Neural cell (in vitro differentiated cells): ENCODE measurements around the gene ABCC9. TPM values are rescaled to one million over a fixed set of nuclear protein-coding genes. Genes with fewer than 3 reads are reported as not detected.

Experiments used
- H2AFZ ChIP-seq: fragments of 200-600, 300-800 bp; sonication (generic), shearing (Covaris generic); 2 replicates; pipeline ENCODE4 v1.6.0; 2014; ENCODE audit warnings: low read depth, mild to moderate bottlenecking, antibody characterized with exemption, low read length, moderate library complexity
- H3F3A ChIP-seq: fragments of 200-600 bp; shearing (Covaris generic); 2 replicates; pipeline ENCODE4 v1.6.1; 2016; ENCODE audit warnings: mild to moderate bottlenecking, moderate library complexity, mixed read lengths, antibody characterized with exemption, low read length; ENCODE audit not compliant: insufficient read depth, poor library complexity, severe bottlenecking
- H3K27ac ChIP-seq: fragments of 200-600, 300-800 bp; sonication (generic), shearing (Covaris generic); 2 replicates; pipeline ENCODE4 v1.5.1; 2014; ENCODE audit warnings: mild to moderate bottlenecking, low read length, moderate library complexity
- H3K27me3 ChIP-seq: fragments of 300-800, 200-600 bp; sonication (generic), shearing (Covaris generic); 2 replicates; pipeline ENCODE4 v1.6.0; 2014; ENCODE audit warnings: mild to moderate bottlenecking, low read depth, low read length, moderate library complexity; ENCODE audit not compliant: insufficient read depth
- H3K36me3 ChIP-seq: fragments of 300-800, 200-600 bp; sonication (generic), shearing (Covaris generic); 2 replicates; pipeline ENCODE4 v1.5.1; 2014; ENCODE audit warnings: mild to moderate bottlenecking, antibody characterized with exemption, low read length, moderate library complexity; ENCODE audit not compliant: insufficient read depth
- H3K4me2 ChIP-seq: fragments of 300-800, 200-600 bp; sonication (generic), shearing (Covaris generic); 2 replicates; pipeline ENCODE4 v1.6.0; 2014; ENCODE audit warnings: mild to moderate bottlenecking, low read length
- H3K4me3 ChIP-seq: fragments of 300-800, 200-600 bp; sonication (generic), shearing (Covaris generic); 2 replicates; pipeline ENCODE4 v1.5.1; 2014; ENCODE audit warnings: mild to moderate bottlenecking, low read length, moderate library complexity
- H3K79me2 ChIP-seq: fragments of 200-600 bp; shearing (Covaris generic); replicated peaks from 2 replicates; pipeline ENCODE4 v1.6.0; 2014; ENCODE audit warnings: mild to moderate bottlenecking, low read length, moderate library complexity; ENCODE audit not compliant: insufficient read depth
- H3K9ac ChIP-seq: fragments of 300-800, 200-600 bp; sonication (generic), shearing (Covaris generic); 2 replicates; pipeline ENCODE4 v1.6.1; 2016; ENCODE audit warnings: mild to moderate bottlenecking, low read length, mixed read lengths
- H3K9me2 ChIP-seq: fragments of 200-600 bp; shearing (Covaris generic); 2 replicates; pipeline ENCODE4 v1.6.1; 2016; ENCODE audit warnings: mild to moderate bottlenecking, low read length, mixed read lengths; ENCODE audit not compliant: insufficient read depth
- H3K9me3 ChIP-seq: fragments of 200-600, 300-800 bp; sonication (generic), shearing (Covaris generic); 2 replicates; pipeline ENCODE4 v1.6.1; 2016; ENCODE audit warnings: mild to moderate bottlenecking, mixed run types, low read length, moderate library complexity, mixed read lengths
- H4K20me1 ChIP-seq: fragments of 200-600 bp; shearing (Covaris generic); 2 replicates; pipeline ENCODE4 v1.6.1; 2016; ENCODE audit warnings: mild to moderate bottlenecking, mixed run types; ENCODE audit not compliant: insufficient read depth
- CTCF ChIP-seq: fragments of 450-650 bp; IDR thresholded peaks from 2 replicates; pipeline ENCODE4 v1.5.1; 2014; ENCODE audit warnings: antibody characterized with exemption, mild to moderate bottlenecking, moderate library complexity; ENCODE audit not compliant: poor library complexity, severe bottlenecking
- EP300 ChIP-seq: fragments of 450-650 bp; conservative IDR thresholded peaks from 2 replicates; pipeline ENCODE4 v1.6.1; 2014; ENCODE audit warnings: antibody characterized with exemption, mild to moderate bottlenecking, moderate library complexity; ENCODE audit not compliant: poor library complexity, severe bottlenecking
- EZH2 ChIP-seq: fragments of 200-600, 300-800 bp; shearing (Covaris generic), sonication (generic); IDR thresholded peaks from 2 replicates; pipeline ENCODE4 v1.6.1; 2014; ENCODE audit warnings: antibody characterized with exemption, low read length, borderline replicate concordance, mild to moderate bottlenecking; ENCODE audit not compliant: insufficient read depth, poor library complexity, severe bottlenecking
- MXI1 ChIP-seq: fragments of 450-650 bp; conservative IDR thresholded peaks from 2 replicates; pipeline ENCODE4 v1.6.1; 2014; ENCODE audit warnings: antibody characterized with exemption, mild to moderate bottlenecking; ENCODE audit not compliant: poor library complexity, severe bottlenecking
- POLR2AphosphoS5 ChIP-seq: IDR thresholded peaks from 2 replicates; pipeline ENCODE4 v1.6.1; 2012
- RAD21 ChIP-seq: fragments of 450-650 bp; conservative IDR thresholded peaks from 2 replicates; pipeline ENCODE4 v1.6.1; 2014; ENCODE audit warnings: antibody characterized with exemption, mild to moderate bottlenecking, moderate library complexity
- REST ChIP-seq: IDR thresholded peaks from 2 replicates; pipeline ENCODE4 v1.6.1; 2012; ENCODE audit warnings: borderline replicate concordance
- SMC3 ChIP-seq: fragments of 450-650 bp; conservative IDR thresholded peaks from 2 replicates; pipeline ENCODE4 v1.6.1; 2014; ENCODE audit warnings: antibody characterized with exemption, mild to moderate bottlenecking, moderate library complexity; ENCODE audit not compliant: poor library complexity
- TAF1 ChIP-seq: IDR thresholded peaks from 2 replicates; pipeline ENCODE4 v1.6.1; 2012; ENCODE audit warnings: low read depth
- polyA plus RNA-seq: library from polyadenylated mRNA; depleted of rRNA; stranded (reverse); fragments of >200 nt; gene quantifications from 2 replicates; pipeline ENCODE4 v1.2.3, GENCODE V29; 2014

ABCC9 gene
- polyA plus RNA-seq, 1 donor from 2014 or later = 0.32 TPM

- TF ChIP-seq SMC3 = no peak
- no peak for TF ChIP-seq MXI1
- TF ChIP-seq POLR2AphosphoS5 = no peak
- TF ChIP-seq REST = no peak
- TF ChIP-seq CTCF = no peak
- no peak for TF ChIP-seq EZH2
- TF ChIP-seq TAF1 = no peak
- no peak for TF ChIP-seq RAD21
- no peak for TF ChIP-seq EP300
- Histone ChIP-seq H3K4me2 (peak overlapping the region; percentile 9), H3K27ac (no peak overlapping the region), H3K9ac (no peak overlapping the region), H3K36me3 (no peaks in the 10 kb centered on the region), H3F3A (no peaks in the 10 kb centered on the region), H3K9me2 (no peaks in the 10 kb centered on the region), H2AFZ (no peak overlapping the region), H3K79me2 (no peaks in the 10 kb centered on the region), H3K4me3 (peak overlapping the region; percentile 61), H3K27me3 (peaks cover 40% of the 10 kb centered on the region), H4K20me1 (no peaks in the 10 kb centered on the region), H3K9me3 (peaks cover 5% of the 10 kb centered on the region)
Observed at GRCh38 chr12:21941506-21942376, 515 bp upstream of the ABCC9 start.

- Histone ChIP-seq H3K9me3 (no peaks in the 10 kb centered on the region), H3K36me3 (no peaks in the 10 kb centered on the region), H3K27ac (no peak overlapping the region), H3K27me3 (peaks cover 40% of the 10 kb centered on the region), H3K4me3 (no peak overlapping the region), H3K79me2 (no peaks in the 10 kb centered on the region), H3K9me2 (no peaks in the 10 kb centered on the region), H3K4me2 (no peak overlapping the region), H2AFZ (no peak overlapping the region), H4K20me1 (no peaks in the 10 kb centered on the region), H3F3A (no peaks in the 10 kb centered on the region), H3K9ac (no peak overlapping the region)
- TF ChIP-seq EZH2 (no peak), SMC3 (no peak), REST (no peak), RAD21 (no peak), MXI1 (no peak), TAF1 (no peak), EP300 (no peak), POLR2AphosphoS5 (no peak), CTCF (no peak)
Observed at GRCh38 chr12:21939435-21939834, 1.8 kb downstream of the ABCC9 start.
